Sigmoid colon (tissue), 4 donors: ENCODE results near the gene ERGIC1.

Experiments used
- POLR2A ChIP-seq, 2 donors: fragments of 450-650 bp; IDR thresholded peaks; one replicate each; pipeline ENCODE4 v1.6.1; 2016; ENCODE audit warnings: antibody characterized with exemption in 2 of 2, mild to moderate bottlenecking in 2 of 2, moderate library complexity in 2 of 2
- POLR2AphosphoS5 ChIP-seq, 4 donors: sonication (generic); formaldehyde crosslinking; IDR thresholded peaks; one replicate each; pipeline ENCODE4 v1.6.1; 2017; ENCODE audit warnings: antibody characterized with exemption in 4 of 4
- TF ChIP-seq, protein P1 (sequence below), 4 experiments: fragments of 450-650 bp in 3 of 4; fragments of 200-600 bp in 1 of 4; IDR thresholded peaks; one replicate each; pipeline ENCODE4 v1.5.1; 2016 to 2019; ENCODE audit warnings: antibody characterized with exemption in 4 of 4, mild to moderate bottlenecking in 3 of 4, moderate library complexity in 2 of 4

DNA sequence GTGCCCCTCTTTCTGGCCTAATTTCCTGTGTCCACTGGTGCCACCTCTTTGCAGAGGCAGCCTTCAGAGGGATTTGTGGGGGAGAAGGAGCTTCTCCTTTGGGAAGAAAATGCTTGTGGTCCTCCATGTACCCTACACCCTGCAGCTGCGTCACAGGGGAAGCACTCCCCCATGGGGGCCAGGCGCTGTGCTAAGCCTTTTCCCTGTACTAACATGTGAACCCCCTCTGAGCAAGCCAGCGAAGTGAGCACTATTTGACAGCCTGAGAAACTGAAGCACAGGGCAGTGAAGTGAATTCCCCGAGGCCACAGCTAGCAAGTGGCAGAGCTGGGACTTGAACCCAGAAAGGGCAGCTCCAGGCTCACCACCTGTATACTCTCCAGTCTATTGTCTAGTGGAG is 32.3 kb downstream of the ERGIC1 start:
- TF ChIP-seq, protein P1, sequence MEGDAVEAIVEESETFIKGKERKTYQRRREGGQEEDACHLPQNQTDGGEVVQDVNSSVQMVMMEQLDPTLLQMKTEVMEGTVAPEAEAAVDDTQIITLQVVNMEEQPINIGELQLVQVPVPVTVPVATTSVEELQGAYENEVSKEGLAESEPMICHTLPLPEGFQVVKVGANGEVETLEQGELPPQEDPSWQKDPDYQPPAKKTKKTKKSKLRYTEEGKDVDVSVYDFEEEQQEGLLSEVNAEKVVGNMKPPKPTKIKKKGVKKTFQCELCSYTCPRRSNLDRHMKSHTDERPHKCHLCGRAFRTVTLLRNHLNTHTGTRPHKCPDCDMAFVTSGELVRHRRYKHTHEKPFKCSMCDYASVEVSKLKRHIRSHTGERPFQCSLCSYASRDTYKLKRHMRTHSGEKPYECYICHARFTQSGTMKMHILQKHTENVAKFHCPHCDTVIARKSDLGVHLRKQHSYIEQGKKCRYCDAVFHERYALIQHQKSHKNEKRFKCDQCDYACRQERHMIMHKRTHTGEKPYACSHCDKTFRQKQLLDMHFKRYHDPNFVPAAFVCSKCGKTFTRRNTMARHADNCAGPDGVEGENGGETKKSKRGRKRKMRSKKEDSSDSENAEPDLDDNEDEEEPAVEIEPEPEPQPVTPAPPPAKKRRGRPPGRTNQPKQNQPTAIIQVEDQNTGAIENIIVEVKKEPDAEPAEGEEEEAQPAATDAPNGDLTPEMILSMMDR (IDR thresholded peaks at IDR 0.05), result no peak
- no peak for TF ChIP-seq POLR2AphosphoS5 (IDR thresholded peaks at IDR 0.05)
- TF ChIP-seq POLR2A (IDR thresholded peaks at IDR 0.05), result no peak
